ENCODE measurements around the gene SCYL2.
"Not testable (repeated sequence)": the region's sequence is repeated elsewhere in the genome, so short reads cannot be mapped to it uniquely, and the experiment has no call there.

DNA sequence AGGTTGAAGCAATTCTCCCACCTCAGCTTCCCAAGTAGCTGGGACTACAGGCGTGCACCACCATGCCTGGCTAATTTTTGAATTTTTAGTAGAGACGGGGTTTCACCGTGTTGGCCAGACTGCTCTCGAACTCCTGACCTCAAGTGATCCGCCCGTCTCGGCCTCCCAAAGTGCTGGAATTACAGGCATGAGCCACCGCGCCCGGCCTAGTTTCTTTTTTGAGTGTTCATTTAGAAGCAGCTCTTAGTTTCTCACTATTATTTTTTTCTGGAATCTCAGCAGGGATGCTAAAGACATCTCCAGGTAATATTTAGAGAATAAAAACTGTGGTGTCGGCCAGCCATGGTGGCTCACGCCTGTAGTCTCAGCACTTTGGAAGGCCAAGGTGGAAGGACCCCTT, 17.6 kb downstream of the SCYL2 start:
- TF ChIP-seq, protein P1, sequence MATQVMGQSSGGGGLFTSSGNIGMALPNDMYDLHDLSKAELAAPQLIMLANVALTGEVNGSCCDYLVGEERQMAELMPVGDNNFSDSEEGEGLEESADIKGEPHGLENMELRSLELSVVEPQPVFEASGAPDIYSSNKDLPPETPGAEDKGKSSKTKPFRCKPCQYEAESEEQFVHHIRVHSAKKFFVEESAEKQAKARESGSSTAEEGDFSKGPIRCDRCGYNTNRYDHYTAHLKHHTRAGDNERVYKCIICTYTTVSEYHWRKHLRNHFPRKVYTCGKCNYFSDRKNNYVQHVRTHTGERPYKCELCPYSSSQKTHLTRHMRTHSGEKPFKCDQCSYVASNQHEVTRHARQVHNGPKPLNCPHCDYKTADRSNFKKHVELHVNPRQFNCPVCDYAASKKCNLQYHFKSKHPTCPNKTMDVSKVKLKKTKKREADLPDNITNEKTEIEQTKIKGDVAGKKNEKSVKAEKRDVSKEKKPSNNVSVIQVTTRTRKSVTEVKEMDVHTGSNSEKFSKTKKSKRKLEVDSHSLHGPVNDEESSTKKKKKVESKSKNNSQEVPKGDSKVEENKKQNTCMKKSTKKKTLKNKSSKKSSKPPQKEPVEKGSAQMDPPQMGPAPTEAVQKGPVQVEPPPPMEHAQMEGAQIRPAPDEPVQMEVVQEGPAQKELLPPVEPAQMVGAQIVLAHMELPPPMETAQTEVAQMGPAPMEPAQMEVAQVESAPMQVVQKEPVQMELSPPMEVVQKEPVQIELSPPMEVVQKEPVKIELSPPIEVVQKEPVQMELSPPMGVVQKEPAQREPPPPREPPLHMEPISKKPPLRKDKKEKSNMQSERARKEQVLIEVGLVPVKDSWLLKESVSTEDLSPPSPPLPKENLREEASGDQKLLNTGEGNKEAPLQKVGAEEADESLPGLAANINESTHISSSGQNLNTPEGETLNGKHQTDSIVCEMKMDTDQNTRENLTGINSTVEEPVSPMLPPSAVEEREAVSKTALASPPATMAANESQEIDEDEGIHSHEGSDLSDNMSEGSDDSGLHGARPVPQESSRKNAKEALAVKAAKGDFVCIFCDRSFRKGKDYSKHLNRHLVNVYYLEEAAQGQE (IDR thresholded peaks at IDR 0.05; ENCODE audit: unreplicated experiment), result not testable (repeated sequence)
- TF ChIP-seq, protein P2, sequence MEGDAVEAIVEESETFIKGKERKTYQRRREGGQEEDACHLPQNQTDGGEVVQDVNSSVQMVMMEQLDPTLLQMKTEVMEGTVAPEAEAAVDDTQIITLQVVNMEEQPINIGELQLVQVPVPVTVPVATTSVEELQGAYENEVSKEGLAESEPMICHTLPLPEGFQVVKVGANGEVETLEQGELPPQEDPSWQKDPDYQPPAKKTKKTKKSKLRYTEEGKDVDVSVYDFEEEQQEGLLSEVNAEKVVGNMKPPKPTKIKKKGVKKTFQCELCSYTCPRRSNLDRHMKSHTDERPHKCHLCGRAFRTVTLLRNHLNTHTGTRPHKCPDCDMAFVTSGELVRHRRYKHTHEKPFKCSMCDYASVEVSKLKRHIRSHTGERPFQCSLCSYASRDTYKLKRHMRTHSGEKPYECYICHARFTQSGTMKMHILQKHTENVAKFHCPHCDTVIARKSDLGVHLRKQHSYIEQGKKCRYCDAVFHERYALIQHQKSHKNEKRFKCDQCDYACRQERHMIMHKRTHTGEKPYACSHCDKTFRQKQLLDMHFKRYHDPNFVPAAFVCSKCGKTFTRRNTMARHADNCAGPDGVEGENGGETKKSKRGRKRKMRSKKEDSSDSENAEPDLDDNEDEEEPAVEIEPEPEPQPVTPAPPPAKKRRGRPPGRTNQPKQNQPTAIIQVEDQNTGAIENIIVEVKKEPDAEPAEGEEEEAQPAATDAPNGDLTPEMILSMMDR (conservative IDR thresholded peaks at IDR 0.05; ENCODE audit: low read depth in 2 of 2), result not testable (repeated sequence)
- not testable (repeated sequence) for TF ChIP-seq JUNB (IDR thresholded peaks at IDR 0.05; ENCODE audit: unreplicated experiment); EZH2 (IDR thresholded peaks at IDR 0.05; ENCODE audit: low read depth, unreplicated experiment); EZH2phosphoT487 (IDR thresholded peaks at IDR 0.05; ENCODE audit: unreplicated experiment); POLR2AphosphoS5 (IDR thresholded peaks at IDR 0.05; ENCODE audit: low read depth); ZNF331 (CRISPR knock-in tag; IDR thresholded peaks at IDR 0.05; ENCODE audit: low read depth); ZNF114 (CRISPR knock-in tag; IDR thresholded peaks at IDR 0.05); CREB1 (CRISPR knock-in tag; IDR thresholded peaks at IDR 0.05; ENCODE audit: low read depth); STAT1 (IDR thresholded peaks at IDR 0.05; ENCODE audit: unreplicated experiment)
- TF ChIP-seq, protein P3, sequence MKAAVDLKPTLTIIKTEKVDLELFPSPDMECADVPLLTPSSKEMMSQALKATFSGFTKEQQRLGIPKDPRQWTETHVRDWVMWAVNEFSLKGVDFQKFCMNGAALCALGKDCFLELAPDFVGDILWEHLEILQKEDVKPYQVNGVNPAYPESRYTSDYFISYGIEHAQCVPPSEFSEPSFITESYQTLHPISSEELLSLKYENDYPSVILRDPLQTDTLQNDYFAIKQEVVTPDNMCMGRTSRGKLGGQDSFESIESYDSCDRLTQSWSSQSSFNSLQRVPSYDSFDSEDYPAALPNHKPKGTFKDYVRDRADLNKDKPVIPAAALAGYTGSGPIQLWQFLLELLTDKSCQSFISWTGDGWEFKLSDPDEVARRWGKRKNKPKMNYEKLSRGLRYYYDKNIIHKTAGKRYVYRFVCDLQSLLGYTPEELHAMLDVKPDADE (IDR thresholded peaks at IDR 0.05), result not testable (repeated sequence)
- TF ChIP-seq, protein P4, sequence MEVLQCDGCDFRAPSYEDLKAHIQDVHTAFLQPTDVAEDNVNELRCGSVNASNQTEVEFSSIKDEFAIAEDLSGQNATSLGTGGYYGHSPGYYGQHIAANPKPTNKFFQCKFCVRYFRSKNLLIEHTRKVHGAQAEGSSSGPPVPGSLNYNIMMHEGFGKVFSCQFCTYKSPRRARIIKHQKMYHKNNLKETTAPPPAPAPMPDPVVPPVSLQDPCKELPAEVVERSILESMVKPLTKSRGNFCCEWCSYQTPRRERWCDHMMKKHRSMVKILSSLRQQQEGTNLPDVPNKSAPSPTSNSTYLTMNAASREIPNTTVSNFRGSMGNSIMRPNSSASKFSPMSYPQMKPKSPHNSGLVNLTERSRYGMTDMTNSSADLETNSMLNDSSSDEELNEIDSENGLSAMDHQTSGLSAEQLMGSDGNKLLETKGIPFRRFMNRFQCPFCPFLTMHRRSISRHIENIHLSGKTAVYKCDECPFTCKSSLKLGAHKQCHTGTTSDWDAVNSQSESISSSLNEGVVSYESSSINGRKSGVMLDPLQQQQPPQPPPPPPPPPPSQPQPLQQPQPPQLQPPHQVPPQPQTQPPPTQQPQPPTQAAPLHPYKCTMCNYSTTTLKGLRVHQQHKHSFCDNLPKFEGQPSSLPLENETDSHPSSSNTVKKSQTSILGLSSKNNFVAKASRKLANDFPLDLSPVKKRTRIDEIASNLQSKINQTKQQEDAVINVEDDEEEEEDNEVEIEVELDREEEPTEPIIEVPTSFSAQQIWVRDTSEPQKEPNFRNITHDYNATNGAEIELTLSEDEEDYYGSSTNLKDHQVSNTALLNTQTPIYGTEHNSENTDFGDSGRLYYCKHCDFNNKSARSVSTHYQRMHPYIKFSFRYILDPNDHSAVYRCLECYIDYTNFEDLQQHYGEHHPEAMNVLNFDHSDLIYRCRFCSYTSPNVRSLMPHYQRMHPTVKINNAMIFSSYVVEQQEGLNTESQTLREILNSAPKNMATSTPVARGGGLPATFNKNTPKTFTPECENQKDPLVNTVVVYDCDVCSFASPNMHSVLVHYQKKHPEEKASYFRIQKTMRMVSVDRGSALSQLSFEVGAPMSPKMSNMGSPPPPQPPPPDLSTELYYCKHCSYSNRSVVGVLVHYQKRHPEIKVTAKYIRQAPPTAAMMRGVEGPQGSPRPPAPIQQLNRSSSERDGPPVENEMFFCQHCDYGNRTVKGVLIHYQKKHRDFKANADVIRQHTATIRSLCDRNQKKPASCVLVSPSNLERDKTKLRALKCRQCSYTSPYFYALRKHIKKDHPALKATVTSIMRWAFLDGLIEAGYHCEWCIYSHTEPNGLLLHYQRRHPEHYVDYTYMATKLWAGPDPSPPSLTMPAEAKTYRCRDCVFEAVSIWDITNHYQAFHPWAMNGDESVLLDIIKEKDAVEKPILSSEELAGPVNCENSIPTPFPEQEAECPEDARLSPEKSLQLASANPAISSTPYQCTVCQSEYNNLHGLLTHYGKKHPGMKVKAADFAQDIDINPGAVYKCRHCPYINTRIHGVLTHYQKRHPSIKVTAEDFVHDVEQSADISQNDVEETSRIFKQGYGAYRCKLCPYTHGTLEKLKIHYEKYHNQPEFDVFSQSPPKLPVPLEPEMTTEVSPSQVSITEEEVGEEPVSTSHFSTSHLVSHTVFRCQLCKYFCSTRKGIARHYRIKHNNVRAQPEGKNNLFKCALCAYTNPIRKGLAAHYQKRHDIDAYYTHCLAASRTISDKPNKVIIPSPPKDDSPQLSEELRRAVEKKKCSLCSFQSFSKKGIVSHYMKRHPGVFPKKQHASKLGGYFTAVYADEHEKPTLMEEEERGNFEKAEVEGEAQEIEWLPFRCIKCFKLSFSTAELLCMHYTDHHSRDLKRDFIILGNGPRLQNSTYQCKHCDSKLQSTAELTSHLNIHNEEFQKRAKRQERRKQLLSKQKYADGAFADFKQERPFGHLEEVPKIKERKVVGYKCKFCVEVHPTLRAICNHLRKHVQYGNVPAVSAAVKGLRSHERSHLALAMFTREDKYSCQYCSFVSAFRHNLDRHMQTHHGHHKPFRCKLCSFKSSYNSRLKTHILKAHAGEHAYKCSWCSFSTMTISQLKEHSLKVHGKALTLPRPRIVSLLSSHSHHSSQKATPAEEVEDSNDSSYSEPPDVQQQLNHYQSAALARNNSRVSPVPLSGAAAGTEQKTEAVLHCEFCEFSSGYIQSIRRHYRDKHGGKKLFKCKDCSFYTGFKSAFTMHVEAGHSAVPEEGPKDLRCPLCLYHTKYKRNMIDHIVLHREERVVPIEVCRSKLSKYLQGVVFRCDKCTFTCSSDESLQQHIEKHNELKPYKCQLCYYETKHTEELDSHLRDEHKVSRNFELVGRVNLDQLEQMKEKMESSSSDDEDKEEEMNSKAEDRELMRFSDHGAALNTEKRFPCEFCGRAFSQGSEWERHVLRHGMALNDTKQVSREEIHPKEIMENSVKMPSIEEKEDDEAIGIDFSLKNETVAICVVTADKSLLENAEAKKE (CRISPR knock-in tag; IDR thresholded peaks at IDR 0.05), result not testable (repeated sequence)

Measured in GM23338 (cell line).